ENCODE measurements around the gene NCBP3. TPM values are rescaled to one million over a fixed set of nuclear protein-coding genes. Genes with fewer than 3 reads are reported as not detected.
A peak's percentile ranks its signal among the peaks of the same experiment; 100 is the strongest.

The NCBP3 gene
- total RNA-seq, 2 experiments from 2014 or later = 24.5 to 45.7 TPM

DNA sequence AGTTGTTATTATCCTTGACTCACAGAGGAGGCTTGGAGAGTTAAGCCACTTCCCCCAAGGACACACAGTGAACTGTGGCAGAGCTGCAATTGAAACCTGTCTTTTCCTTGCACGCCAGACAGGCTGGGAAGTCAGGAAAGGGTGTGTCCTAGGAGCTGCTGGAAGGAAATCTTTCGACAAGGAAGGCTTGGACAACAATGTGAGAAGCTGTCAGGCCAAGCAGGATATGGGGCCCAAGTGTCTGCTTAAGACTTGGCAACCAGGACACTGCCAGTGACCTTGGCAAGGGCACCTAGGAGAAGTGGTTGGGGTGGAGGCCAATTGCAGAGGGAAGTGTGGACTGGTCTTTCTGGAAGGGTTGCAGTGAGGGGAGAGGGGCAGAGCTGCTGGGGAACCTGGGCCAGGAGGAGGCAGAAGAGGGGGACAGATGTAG is 48.9 kb upstream of the NCBP3 start:
- Histone ChIP-seq H3K79me2 (ENCODE audit: insufficient read depth, low read depth, low read length) (no peaks in the 10 kb centered on the region), H3K9me2 (ENCODE audit: insufficient read depth, low read length) (no peaks in the 10 kb centered on the region), H3K36me3 (ENCODE audit: insufficient read depth, low read length) (no peaks in the 10 kb centered on the region), H2AFZ (ENCODE audit: low read length) (no peak overlapping the region), H3K4me1 (ENCODE audit: insufficient read depth, low read length, poor library complexity, severe bottlenecking) (peaks cover 52% of the 10 kb centered on the region), H3K27ac (ENCODE audit: low read depth, low read length, poor library complexity, severe bottlenecking) (no peak overlapping the region), H4K20me1 (ENCODE audit: insufficient read depth, low read length) (no peaks in the 10 kb centered on the region), H3K9me3 (ENCODE audit: low read length) (no peaks in the 10 kb centered on the region), H3K4me2 (ENCODE audit: low read length) (no peak overlapping the region), H3K4me3 (ENCODE audit: low read depth, low read length, poor library complexity, severe bottlenecking) (no peak overlapping the region)
- intact Hi-C loops (cut with micrococcal nuclease; ENCODE audit: unreplicated experiment) = no loop called here
- TF ChIP-seq EZH2phosphoT487 (IDR thresholded peaks at IDR 0.05; ENCODE audit: borderline replicate concordance, low read depth, low read length) = no peak
- TF ChIP-seq, protein P1, sequence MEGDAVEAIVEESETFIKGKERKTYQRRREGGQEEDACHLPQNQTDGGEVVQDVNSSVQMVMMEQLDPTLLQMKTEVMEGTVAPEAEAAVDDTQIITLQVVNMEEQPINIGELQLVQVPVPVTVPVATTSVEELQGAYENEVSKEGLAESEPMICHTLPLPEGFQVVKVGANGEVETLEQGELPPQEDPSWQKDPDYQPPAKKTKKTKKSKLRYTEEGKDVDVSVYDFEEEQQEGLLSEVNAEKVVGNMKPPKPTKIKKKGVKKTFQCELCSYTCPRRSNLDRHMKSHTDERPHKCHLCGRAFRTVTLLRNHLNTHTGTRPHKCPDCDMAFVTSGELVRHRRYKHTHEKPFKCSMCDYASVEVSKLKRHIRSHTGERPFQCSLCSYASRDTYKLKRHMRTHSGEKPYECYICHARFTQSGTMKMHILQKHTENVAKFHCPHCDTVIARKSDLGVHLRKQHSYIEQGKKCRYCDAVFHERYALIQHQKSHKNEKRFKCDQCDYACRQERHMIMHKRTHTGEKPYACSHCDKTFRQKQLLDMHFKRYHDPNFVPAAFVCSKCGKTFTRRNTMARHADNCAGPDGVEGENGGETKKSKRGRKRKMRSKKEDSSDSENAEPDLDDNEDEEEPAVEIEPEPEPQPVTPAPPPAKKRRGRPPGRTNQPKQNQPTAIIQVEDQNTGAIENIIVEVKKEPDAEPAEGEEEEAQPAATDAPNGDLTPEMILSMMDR (conservative IDR thresholded peaks at IDR 0.05; ENCODE audit: low read length) = no peak
- no peak for DNase-seq (ENCODE audit: low spot score)
- CTCF ChIA-PET (ENCODE audit: unreplicated experiment) = no interaction called here
- POLR2A ChIA-PET = interaction anchor here (0.7 to 1.0 kb wide), 2 partner anchors 16 to 133 kb away, joined by 4 read pairs; no protein-coding TSS in a partner anchor
- no TSS peak for BruUV-seq (replicated peaks)

DNA sequence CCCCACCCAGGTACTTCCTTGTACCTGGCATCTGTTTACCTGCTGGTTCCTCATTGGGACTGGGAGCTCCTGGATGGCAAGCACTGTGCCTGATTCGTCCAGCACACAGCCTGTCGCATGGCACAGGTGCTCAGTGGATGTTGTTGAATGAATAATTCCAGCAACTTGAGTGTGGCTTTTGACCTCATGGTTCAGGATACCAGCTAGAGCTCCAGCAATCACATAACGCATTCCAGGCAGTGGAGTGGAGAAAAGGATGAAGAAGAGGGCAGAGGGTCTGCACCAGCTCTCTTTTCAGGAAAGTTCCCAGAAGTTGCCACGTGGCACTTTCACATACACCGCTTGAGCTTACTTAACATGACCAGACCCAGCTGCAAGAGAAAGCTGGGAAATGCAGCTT is 48.1 kb upstream of the NCBP3 start:
- no peaks in the 10 kb centered on the region for H3K36me3 ChIP-seq (ENCODE audit: insufficient read depth, low read length)
- intact Hi-C loops (cut with micrococcal nuclease; ENCODE audit: unreplicated experiment) = no loop called here
- H3K9me3 ChIP-seq (ENCODE audit: low read length) = no peaks in the 10 kb centered on the region
- H3K4me3 ChIP-seq (ENCODE audit: low read depth, low read length, poor library complexity, severe bottlenecking) = no peak overlapping the region
- no peaks in the 10 kb centered on the region for H4K20me1 ChIP-seq (ENCODE audit: insufficient read depth, low read length)
- H3K9me2 ChIP-seq (ENCODE audit: insufficient read depth, low read length) = no peaks in the 10 kb centered on the region
- no peak overlapping the region for H2AFZ ChIP-seq (ENCODE audit: low read length)
- no peak overlapping the region for H3K4me2 ChIP-seq (ENCODE audit: low read length)
- H3K4me1 ChIP-seq (ENCODE audit: insufficient read depth, low read length, poor library complexity, severe bottlenecking) = peaks cover 52% of the 10 kb centered on the region
- CTCF ChIA-PET (ENCODE audit: unreplicated experiment) = no interaction called here
- H3K79me2 ChIP-seq (ENCODE audit: insufficient read depth, low read depth, low read length) = no peaks in the 10 kb centered on the region
- no peak overlapping the region for H3K27ac ChIP-seq (ENCODE audit: low read depth, low read length, poor library complexity, severe bottlenecking)
- BruUV-seq (replicated peaks) = no TSS peak
- no peak for DNase-seq (ENCODE audit: low spot score)
- POLR2A ChIA-PET = interaction anchor here (0.7 to 1.0 kb wide), 2 partner anchors 17 to 132 kb away, joined by 4 read pairs; no protein-coding TSS in a partner anchor
- TF ChIP-seq, protein P1 (conservative IDR thresholded peaks at IDR 0.05; ENCODE audit: low read length) = no peak

DNA sequence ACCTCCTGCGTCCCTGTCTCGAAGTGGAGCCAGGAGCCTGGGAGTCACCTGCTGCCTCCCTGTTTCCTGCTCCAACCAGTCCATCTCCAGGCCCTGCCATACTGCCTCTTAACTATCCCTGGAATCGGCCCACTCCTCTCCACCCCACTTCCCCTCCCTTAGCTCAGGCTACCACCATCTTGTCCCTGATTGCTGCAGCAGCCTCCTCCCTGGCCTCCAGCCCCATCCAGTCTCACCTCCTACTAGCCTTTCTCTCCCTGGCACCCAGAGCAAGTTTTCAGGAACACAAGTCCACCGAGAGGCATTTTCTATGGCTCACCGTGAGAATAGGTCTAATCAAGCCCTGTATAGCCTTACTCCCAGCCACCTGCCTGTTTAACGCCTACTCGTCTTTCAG is 47.7 kb upstream of the NCBP3 start:
- POLR2A ChIA-PET = interaction anchor here (0.6 kb wide), 1 partner anchor 115 kb away, joined by 3 read pairs; no protein-coding TSS in a partner anchor
- Histone ChIP-seq H3K4me2 (ENCODE audit: low read length) (peak overlapping the region; percentile 78), H3K9me3 (ENCODE audit: low read length) (no peaks in the 10 kb centered on the region), H2AFZ (ENCODE audit: low read length) (peak overlapping the region; percentile 60; the same call in 1 of the 2 replicates), H4K20me1 (ENCODE audit: insufficient read depth, low read length) (no peaks in the 10 kb centered on the region), H3K79me2 (ENCODE audit: insufficient read depth, low read depth, low read length) (no peaks in the 10 kb centered on the region), H3K36me3 (ENCODE audit: insufficient read depth, low read length) (no peaks in the 10 kb centered on the region), H3K4me3 (ENCODE audit: low read depth, low read length, poor library complexity, severe bottlenecking) (peak overlapping the region; percentile 68), H3K4me1 (ENCODE audit: insufficient read depth, low read length, poor library complexity, severe bottlenecking) (peaks cover 52% of the 10 kb centered on the region), H3K27ac (ENCODE audit: low read depth, low read length, poor library complexity, severe bottlenecking) (no peak overlapping the region), H3K9me2 (ENCODE audit: insufficient read depth, low read length) (no peaks in the 10 kb centered on the region)
- no peak for DNase-seq (ENCODE audit: low spot score)
- no peak for TF ChIP-seq EZH2phosphoT487 (IDR thresholded peaks at IDR 0.05; ENCODE audit: borderline replicate concordance, low read depth, low read length)
- TF ChIP-seq, protein P1 (conservative IDR thresholded peaks at IDR 0.05; ENCODE audit: low read length) = no peak
- CTCF ChIA-PET (ENCODE audit: unreplicated experiment) = interaction anchor here (0.7 kb wide), 1 partner anchor 84 kb away, joined by 3 read pairs; no protein-coding TSS in a partner anchor
- intact Hi-C loops (cut with micrococcal nuclease; ENCODE audit: unreplicated experiment) = no loop called here
- no TSS peak for BruUV-seq (replicated peaks)
